HG02588 (cell line): ENCODE data around the gene CSTF1.
"Not testable (repeated sequence)": the region's sequence is repeated elsewhere in the genome, so short reads cannot be mapped to it uniquely, and the experiment has no call there.

ENCODE experiments used
- ATAC-seq: cut with Tn5 transposase; IDR thresholded peaks from one replicate; pipeline ENCODE4 v1.9.1; 2021; ENCODE audit warnings: mild to moderate bottlenecking, moderate library complexity; ENCODE audit not compliant: unreplicated experiment

The CSTF1 gene

GRCh38 chr20:56368351-56369134 lies 23.9 kb upstream of the CSTF1 start:
- no peak for ATAC-seq

GRCh38 chr20:56369179-56369578 lies 23.3 kb upstream of the CSTF1 start:
- ATAC-seq = no peak

GRCh38 chr20:56371977-56372376 lies 20.5 kb upstream of the CSTF1 start:
- ATAC-seq = no peak

GRCh38 chr20:56372850-56373249 lies 19.6 kb upstream of the CSTF1 start:
- no peak for ATAC-seq

- no peak for ATAC-seq
These were observed 18.5 kb upstream of the CSTF1 start for GRCh38 chr20:56373942-56374341.

- no peak for ATAC-seq
These were observed 16.1 kb upstream of the CSTF1 start for GRCh38 chr20:56376331-56376730.

GRCh38 chr20:56378386-56378785 lies 14.1 kb upstream of the CSTF1 start:
- ATAC-seq = no peak

- no peak for ATAC-seq
These were observed 12.1 kb upstream of the CSTF1 start for GRCh38 chr20:56380375-56380774.

GRCh38 chr20:56381501-56381900 lies 10.9 kb upstream of the CSTF1 start:
- ATAC-seq = peak; percentile 50

GRCh38 chr20:56382696-56383095 lies 9.7 kb upstream of the CSTF1 start:
- no peak for ATAC-seq

- no peak for ATAC-seq
These were observed 9.1 kb upstream of the CSTF1 start for GRCh38 chr20:56383334-56383733.

GRCh38 chr20:56385130-56385529 lies 7.3 kb upstream of the CSTF1 start:
- no peak for ATAC-seq

- no peak for ATAC-seq
These were observed 6.2 kb upstream of the CSTF1 start for GRCh38 chr20:56386219-56386618.

GRCh38 chr20:56388882-56389281 lies 3.6 kb upstream of the CSTF1 start:
- ATAC-seq = no peak

- ATAC-seq = no peak
These were observed 2.6 kb upstream of the CSTF1 start for GRCh38 chr20:56389807-56390206.

GRCh38 chr20:56390396-56390795 lies 2.0 kb upstream of the CSTF1 start:
- ATAC-seq = not testable (repeated sequence)

GRCh38 chr20:56391037-56391436 lies 1.4 kb upstream of the CSTF1 start:
- no peak for ATAC-seq

- ATAC-seq = peak; percentile 28
These were observed 781 bp upstream of the CSTF1 start for GRCh38 chr20:56391596-56392131.

- ATAC-seq = no peak
These were observed 537 bp downstream of the CSTF1 start for GRCh38 chr20:56392881-56393482.

GRCh38 chr20:56393653-56394052 lies 1.2 kb downstream of the CSTF1 start:
- no peak for ATAC-seq

GRCh38 chr20:56395166-56395565 lies 2.7 kb downstream of the CSTF1 start:
- ATAC-seq = no peak

- peak; percentile 51 for ATAC-seq
These were observed 7.7 kb downstream of the CSTF1 start for GRCh38 chr20:56400001-56400640.
